NCI-H460 (cell line): ENCODE measurements around the gene PSTPIP1. TPM values are rescaled to one million over a fixed set of nuclear protein-coding genes. Genes with fewer than 3 reads are reported as not detected.

Experiments used
- DNase-seq: peaks from one replicate; pipeline ENCODE4 v3.0.0-alpha.2; 2016; ENCODE audit warnings: low read depth; ENCODE audit errors: extremely low read depth
- total RNA-seq: library from RNA; depleted of rRNA; stranded (reverse); fragments of >200 nt; shearing (Covaris generic); gene quantifications from 2 replicates; pipeline ENCODE4 v1.2.3, GENCODE V29; 2014

PSTPIP1 gene
- total RNA-seq, 1 experiment from 2014 or later, result not detected

GRCh38 chr15:77027697-77028450, 32.9 kb downstream of the PSTPIP1 start:
- DNase-seq, result no peak

GRCh38 chr15:77028451-77029165, 33.7 kb downstream of the PSTPIP1 start:
- DNase-seq, result no peak

GRCh38 chr15:77029166-77030047, 34.5 kb downstream of the PSTPIP1 start:
- DNase-seq, result no peak

- no peak for DNase-seq
Observed at GRCh38 chr15:77030048-77030927, 35.4 kb downstream of the PSTPIP1 start.

GRCh38 chr15:77030928-77031375, 36.0 kb downstream of the PSTPIP1 start:
- DNase-seq, result no peak

- DNase-seq, result no peak
Observed at GRCh38 chr15:77031376-77032050, 36.6 kb downstream of the PSTPIP1 start.

- DNase-seq, result no peak
Observed at GRCh38 chr15:77032052-77032646, 37.2 kb downstream of the PSTPIP1 start.

- DNase-seq, result no peak
Observed at GRCh38 chr15:77032647-77033416, 37.9 kb downstream of the PSTPIP1 start.

- no peak for DNase-seq
Observed at GRCh38 chr15:77033417-77033728, 38.4 kb downstream of the PSTPIP1 start.

GRCh38 chr15:77033729-77034671, 39.1 kb downstream of the PSTPIP1 start:
- no peak for DNase-seq

- peak; percentile 5 for DNase-seq
Observed at GRCh38 chr15:77034695-77035489, 40.0 kb downstream of the PSTPIP1 start.

- DNase-seq, result no peak
Observed at GRCh38 chr15:77035584-77035983, 40.7 kb downstream of the PSTPIP1 start.

- DNase-seq, result no peak
Observed at GRCh38 chr15:77035999-77036471, 41.1 kb downstream of the PSTPIP1 start.

- DNase-seq, result no peak
Observed at GRCh38 chr15:77036537-77037387, 41.8 kb downstream of the PSTPIP1 start.

GRCh38 chr15:77037388-77038209, 42.7 kb downstream of the PSTPIP1 start:
- DNase-seq, result no peak
